Measurements from ENCODE around the gene SYDE2.
"Not testable (repeated sequence)": the region's sequence is repeated elsewhere in the genome, so short reads cannot be mapped to it uniquely, and the experiment has no call there.

SYDE2 gene

DNA sequence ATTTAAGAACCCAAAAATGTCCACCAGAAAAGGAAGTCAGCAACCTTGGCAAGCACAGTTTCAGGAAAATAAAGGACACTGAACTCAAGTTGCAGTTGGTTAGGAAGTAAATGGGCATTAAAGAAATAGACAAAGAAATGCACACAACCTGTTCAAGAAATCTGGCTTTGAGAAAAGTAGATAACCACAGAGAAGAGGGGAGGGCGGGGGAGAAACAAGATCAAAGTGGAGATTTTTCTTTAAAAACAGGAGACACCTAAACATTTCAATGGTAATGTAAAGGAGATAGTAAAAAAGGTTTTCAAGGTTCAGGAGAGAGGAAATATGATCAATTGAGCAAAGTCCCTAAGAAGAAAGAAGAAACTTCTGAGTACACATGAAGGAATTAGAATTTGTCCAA lies 29.1 kb downstream of the SYDE2 start:
- Mint-ChIP-seq H3K9me3 (no peaks in the 10 kb centered on the region), H3K36me3 (ENCODE audit: low read depth) (no peaks in the 10 kb centered on the region), H3K4me1 (ENCODE audit: low read depth) (peaks cover 12% of the 10 kb centered on the region), H3K4me3 (no peak overlapping the region), H3K27ac (no peak overlapping the region), H3K27me3 (no peaks in the 10 kb centered on the region)

DNA sequence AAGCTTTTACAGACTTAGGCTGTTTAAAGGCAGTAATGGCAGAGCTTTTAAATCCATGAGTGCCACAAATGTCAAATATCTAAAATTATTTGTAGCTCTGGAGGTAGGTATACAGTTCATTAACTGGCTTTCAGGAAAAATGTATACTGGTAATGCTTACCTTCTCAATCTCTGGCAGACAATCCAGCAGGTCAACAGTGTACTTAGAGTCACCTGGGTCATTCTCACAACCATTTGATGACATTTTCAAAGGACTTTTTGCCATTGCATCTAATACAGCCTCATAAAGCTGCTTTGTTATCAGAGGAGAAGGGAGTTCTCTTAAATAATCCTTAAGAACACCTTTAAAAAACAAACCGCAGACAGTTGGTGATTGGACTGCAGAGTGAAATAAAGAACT lies 31.9 kb downstream of the SYDE2 start:
- Mint-ChIP-seq H3K4me3 (no peak overlapping the region), H3K4me1 (ENCODE audit: low read depth) (peaks cover 12% of the 10 kb centered on the region), H3K9me3 (no peaks in the 10 kb centered on the region), H3K27me3 (no peaks in the 10 kb centered on the region), H3K27ac (no peak overlapping the region), H3K36me3 (ENCODE audit: low read depth) (peaks cover 5% of the 10 kb centered on the region)

DNA sequence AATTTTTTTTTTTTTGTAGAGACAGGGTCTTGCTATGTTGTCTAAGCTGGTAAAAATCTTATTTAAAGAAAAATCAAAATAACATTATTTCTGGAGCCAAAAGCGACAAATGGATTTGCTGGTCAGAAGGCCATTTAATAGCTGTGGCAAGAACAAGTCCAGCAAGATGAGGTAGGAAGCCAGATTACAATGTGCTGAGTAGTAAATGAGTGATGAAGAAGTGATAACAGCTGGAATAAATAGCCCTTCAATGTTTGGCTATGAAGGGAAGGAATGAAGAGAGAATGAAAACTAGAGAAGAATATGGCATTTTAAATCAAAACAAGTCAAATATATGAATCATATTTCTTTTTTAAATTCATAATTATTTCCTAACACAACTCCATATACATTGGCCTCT lies 34.5 kb downstream of the SYDE2 start:
- no peak overlapping the region for H3K27ac Mint-ChIP-seq
- peaks cover 9% of the 10 kb centered on the region for H3K36me3 Mint-ChIP-seq (ENCODE audit: low read depth)
- no peaks in the 10 kb centered on the region for H3K27me3 Mint-ChIP-seq
- H3K4me1 Mint-ChIP-seq (ENCODE audit: low read depth) = peaks cover 4% of the 10 kb centered on the region
- no peaks in the 10 kb centered on the region for H3K9me3 Mint-ChIP-seq
- H3K4me3 Mint-ChIP-seq = no peak overlapping the region

- no peaks in the 10 kb centered on the region for H3K9me3 Mint-ChIP-seq
Measured at GRCh38 chr1:85158910-85159309, 41.9 kb downstream of the SYDE2 start.

DNA sequence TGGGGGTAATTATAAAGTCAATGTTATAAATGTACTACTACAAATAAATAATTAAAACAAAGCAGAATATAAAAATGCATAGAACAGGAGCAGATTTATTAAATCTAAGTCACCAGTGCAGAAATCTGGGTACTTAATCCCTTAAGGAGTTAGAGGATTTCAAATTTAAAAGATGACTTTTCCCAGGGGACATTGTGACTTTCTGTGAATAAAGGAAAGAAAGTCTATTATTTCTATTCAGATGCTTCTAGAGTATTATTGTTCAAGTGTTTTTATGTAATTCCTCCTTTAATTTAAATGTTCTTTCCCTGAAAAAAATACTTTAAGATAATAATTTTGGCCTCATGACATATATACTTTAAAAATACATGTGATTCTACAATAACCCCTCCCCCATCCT lies 43.4 kb downstream of the SYDE2 start:
- Mint-ChIP-seq H3K9me3 (no peaks in the 10 kb centered on the region), H3K4me3 (no peak overlapping the region), H3K27me3 (no peaks in the 10 kb centered on the region), H3K36me3 (ENCODE audit: low read depth) (no peaks in the 10 kb centered on the region), H3K4me1 (ENCODE audit: low read depth) (no peaks in the 10 kb centered on the region), H3K27ac (no peak overlapping the region)

More at GRCh38 chr1:85158910-85159309, 41.9 kb downstream of the SYDE2 start:
- Mint-ChIP-seq H3K27me3 (no peaks in the 10 kb centered on the region), H3K36me3 (ENCODE audit: low read depth) (peaks cover 4% of the 10 kb centered on the region), H3K27ac (no peak overlapping the region), H3K4me3 (no peak overlapping the region), H3K4me1 (ENCODE audit: low read depth) (no peaks in the 10 kb centered on the region)

- no peaks in the 10 kb centered on the region for H3K27me3 Mint-ChIP-seq
- H3K4me1 Mint-ChIP-seq (ENCODE audit: low read depth) = peaks cover 17% of the 10 kb centered on the region
- H3K27ac Mint-ChIP-seq = no peak overlapping the region
- H3K9me3 Mint-ChIP-seq = no peaks in the 10 kb centered on the region
- no peak overlapping the region for H3K4me3 Mint-ChIP-seq
- H3K36me3 Mint-ChIP-seq (ENCODE audit: low read depth) = no peaks in the 10 kb centered on the region
Measured at GRCh38 chr1:85153149-85153891, 47.5 kb downstream of the SYDE2 start.

DNA sequence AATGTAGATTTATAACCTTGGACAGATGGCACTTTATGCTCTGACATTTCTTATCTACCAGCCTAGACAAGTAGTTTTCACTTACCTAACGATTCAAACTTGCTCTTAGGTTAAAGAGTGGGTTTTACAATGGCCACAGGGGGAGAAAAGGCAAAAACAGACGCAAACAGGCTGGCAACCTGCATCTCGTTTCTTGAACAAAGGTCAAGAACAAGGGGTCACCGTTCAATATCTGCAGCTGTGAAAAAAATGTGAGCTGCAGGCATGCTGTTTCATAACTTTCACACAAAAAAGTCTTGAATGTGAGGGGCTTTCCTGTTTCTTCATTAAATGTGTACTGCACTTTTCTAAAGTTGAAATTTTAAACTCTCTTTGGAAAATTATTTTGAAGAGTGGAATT lies 49.4 kb downstream of the SYDE2 start:
- H3K36me3 Mint-ChIP-seq (ENCODE audit: low read depth) = no peaks in the 10 kb centered on the region
- peaks cover 31% of the 10 kb centered on the region for H3K4me1 Mint-ChIP-seq (ENCODE audit: low read depth)
- H3K27me3 Mint-ChIP-seq = no peaks in the 10 kb centered on the region
- no peak overlapping the region for H3K4me3 Mint-ChIP-seq
- H3K27ac Mint-ChIP-seq = no peak overlapping the region
- H3K9me3 Mint-ChIP-seq = no peaks in the 10 kb centered on the region

- Mint-ChIP-seq H3K27me3 (no peaks in the 10 kb centered on the region), H3K36me3 (ENCODE audit: low read depth) (no peaks in the 10 kb centered on the region), H3K9me3 (no peaks in the 10 kb centered on the region), H3K4me3 (no peak overlapping the region), H3K4me1 (ENCODE audit: low read depth) (peaks cover 31% of the 10 kb centered on the region), H3K27ac (peak overlapping the region; percentile 53)
Measured at GRCh38 chr1:85149805-85150204, 51.0 kb downstream of the SYDE2 start.

DNA sequence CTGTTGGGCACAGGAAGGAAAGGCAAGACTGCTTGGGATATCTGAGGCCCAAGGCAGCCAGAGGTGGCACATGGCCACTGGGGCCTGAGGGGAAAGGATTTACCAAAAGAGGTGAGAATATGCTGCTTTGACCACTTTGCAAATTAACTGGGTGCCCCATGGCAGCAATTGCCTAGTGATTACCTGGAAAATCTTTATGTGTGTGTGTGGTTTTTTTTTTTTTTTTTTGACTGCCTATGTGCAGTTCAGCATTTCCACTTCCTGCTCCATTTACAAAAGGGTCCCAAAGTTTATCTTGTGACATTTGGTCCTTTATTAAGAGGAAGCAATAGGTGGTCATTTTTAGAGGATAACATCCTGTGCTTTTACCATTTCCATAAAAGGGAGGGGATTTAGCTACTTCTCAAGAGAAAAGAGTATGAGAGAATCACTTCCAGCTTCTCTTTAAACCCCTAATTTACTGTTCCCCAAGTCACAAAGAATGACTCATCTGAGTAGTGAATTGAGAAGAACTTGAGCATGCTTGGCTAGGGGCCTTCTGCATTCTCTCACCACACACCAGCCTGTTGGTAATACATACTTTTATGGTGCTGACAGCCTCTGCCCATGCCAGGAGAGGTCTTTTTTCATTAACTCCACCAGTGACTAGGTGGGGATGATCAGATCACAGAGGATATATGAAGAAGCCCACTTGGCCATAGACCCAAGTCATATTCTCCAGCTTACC lies 52.1 kb downstream of the SYDE2 start:
- Mint-ChIP-seq H3K27me3 (no peaks in the 10 kb centered on the region), H3K27ac (peak overlapping the region; percentile 79), H3K4me1 (ENCODE audit: low read depth) (peaks cover 31% of the 10 kb centered on the region), H3K36me3 (ENCODE audit: low read depth) (no peaks in the 10 kb centered on the region), H3K4me3 (peak overlapping the region; percentile 4), H3K9me3 (no peaks in the 10 kb centered on the region)

DNA sequence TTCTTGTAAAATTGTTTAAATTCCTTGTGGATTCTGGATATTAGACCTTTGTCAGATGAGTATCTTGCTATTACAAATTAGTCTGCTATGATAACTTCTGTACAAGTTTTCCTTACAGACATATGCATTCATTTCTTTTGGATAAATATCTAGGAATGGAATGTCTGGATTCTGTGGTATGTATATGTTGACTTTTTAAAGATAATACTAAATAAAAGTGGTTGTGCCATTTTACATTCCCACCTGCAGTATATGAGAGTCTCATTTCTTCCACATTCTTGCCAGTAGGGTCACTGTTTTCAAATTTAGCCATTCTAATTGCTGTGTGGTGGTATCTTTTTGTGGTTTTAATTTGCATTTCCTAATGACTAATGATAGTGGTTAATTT lies 53.9 kb downstream of the SYDE2 start:
- Mint-ChIP-seq H3K9me3 (no peaks in the 10 kb centered on the region), H3K27ac (no peak overlapping the region), H3K27me3 (no peaks in the 10 kb centered on the region), H3K36me3 (ENCODE audit: low read depth) (no peaks in the 10 kb centered on the region), H3K4me3 (no peak overlapping the region), H3K4me1 (ENCODE audit: low read depth) (peaks cover 31% of the 10 kb centered on the region)

GRCh38 chr1:85146298-85146971 lies 54.4 kb downstream of the SYDE2 start:
- H3K4me1 Mint-ChIP-seq (ENCODE audit: low read depth) = peaks cover 31% of the 10 kb centered on the region
- not testable (repeated sequence) for H3K4me3 Mint-ChIP-seq; H3K27ac Mint-ChIP-seq; H3K9me3 Mint-ChIP-seq; H3K36me3 Mint-ChIP-seq (ENCODE audit: low read depth); H3K27me3 Mint-ChIP-seq

DNA sequence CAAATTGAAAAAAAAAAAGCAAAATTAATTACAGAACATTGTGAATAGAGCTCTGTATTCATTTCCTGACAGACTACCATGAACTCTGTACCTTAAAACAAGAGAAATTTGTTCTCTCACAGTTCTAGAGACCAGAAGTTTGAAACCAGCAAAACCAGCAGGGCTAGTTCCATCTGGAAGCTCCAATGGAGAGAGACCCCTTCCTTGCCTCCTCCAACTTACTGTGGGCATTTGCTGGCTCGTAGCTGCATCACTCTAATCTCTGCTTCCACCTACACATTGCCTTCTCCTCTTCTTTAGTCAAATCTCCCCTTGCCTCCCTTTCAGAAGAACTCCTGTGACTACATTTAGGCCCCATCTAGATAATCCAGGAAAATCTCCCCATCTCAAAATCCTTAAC lies 56.5 kb downstream of the SYDE2 start:
- Mint-ChIP-seq H3K36me3 (ENCODE audit: low read depth) (no peaks in the 10 kb centered on the region), H3K27me3 (peaks cover 4% of the 10 kb centered on the region), H3K4me3 (no peak overlapping the region), H3K4me1 (ENCODE audit: low read depth) (peaks cover 24% of the 10 kb centered on the region), H3K27ac (no peak overlapping the region), H3K9me3 (no peaks in the 10 kb centered on the region)

GRCh38 chr1:85142753-85143152 lies 58.1 kb downstream of the SYDE2 start:
- H3K27ac Mint-ChIP-seq = no peak overlapping the region
- H3K9me3 Mint-ChIP-seq = no peaks in the 10 kb centered on the region
- H3K4me3 Mint-ChIP-seq = no peak overlapping the region
- H3K36me3 Mint-ChIP-seq (ENCODE audit: low read depth) = no peaks in the 10 kb centered on the region
- peaks cover 4% of the 10 kb centered on the region for H3K27me3 Mint-ChIP-seq
- peaks cover 9% of the 10 kb centered on the region for H3K4me1 Mint-ChIP-seq (ENCODE audit: low read depth)

- H3K36me3 Mint-ChIP-seq (ENCODE audit: low read depth); H3K9me3 Mint-ChIP-seq: not testable (repeated sequence)
Measured at GRCh38 chr1:85138439-85138838, 62.4 kb downstream of the SYDE2 start.

GRCh38 chr1:85137660-85138059 lies 63.2 kb downstream of the SYDE2 start:
- Mint-ChIP-seq H3K36me3 (ENCODE audit: low read depth) (no peaks in the 10 kb centered on the region), H3K4me3 (no peak overlapping the region), H3K4me1 (ENCODE audit: low read depth) (no peaks in the 10 kb centered on the region), H3K27me3 (peaks cover 4% of the 10 kb centered on the region), H3K27ac (no peak overlapping the region), H3K9me3 (no peaks in the 10 kb centered on the region)

More at GRCh38 chr1:85138439-85138838, 62.4 kb downstream of the SYDE2 start:
- not testable (repeated sequence) for H3K27me3 Mint-ChIP-seq; H3K27ac Mint-ChIP-seq; H3K4me1 Mint-ChIP-seq (ENCODE audit: low read depth); H3K4me3 Mint-ChIP-seq
